Vagina (tissue), 2 donors: Measurements from ENCODE around the gene NETO2.

Experiments
- POLR2A ChIP-seq, 2 donors: fragments of 450-650 bp; IDR thresholded peaks; one replicate each; pipeline ENCODE4 v1.6.1; 2017; ENCODE audit warnings: antibody characterized with exemption in 2 of 2, mild to moderate bottlenecking in 2 of 2, moderate library complexity in 2 of 2
- POLR2AphosphoS5 ChIP-seq, 2 donors: sonication (generic); formaldehyde crosslinking; IDR thresholded peaks; one replicate each; pipeline ENCODE4 v1.9.0; 2017; ENCODE audit warnings: antibody characterized with exemption in 2 of 2, mild to moderate bottlenecking in 2 of 2, low read depth in 1 of 2; ENCODE audit not compliant: insufficient read depth in 1 of 2
- TF ChIP-seq, protein P1 (sequence below), 3 experiments: fragments of 450-650 bp in 2 of 3; fragments of 200-600 bp in 1 of 3; sonication (generic) in 1 of 3; IDR thresholded peaks; one replicate each; pipeline ENCODE4 v1.5.1; 2017 to 2019; ENCODE audit warnings: antibody characterized with exemption in 3 of 3, mild to moderate bottlenecking in 2 of 3, moderate library complexity in 2 of 3

DNA sequence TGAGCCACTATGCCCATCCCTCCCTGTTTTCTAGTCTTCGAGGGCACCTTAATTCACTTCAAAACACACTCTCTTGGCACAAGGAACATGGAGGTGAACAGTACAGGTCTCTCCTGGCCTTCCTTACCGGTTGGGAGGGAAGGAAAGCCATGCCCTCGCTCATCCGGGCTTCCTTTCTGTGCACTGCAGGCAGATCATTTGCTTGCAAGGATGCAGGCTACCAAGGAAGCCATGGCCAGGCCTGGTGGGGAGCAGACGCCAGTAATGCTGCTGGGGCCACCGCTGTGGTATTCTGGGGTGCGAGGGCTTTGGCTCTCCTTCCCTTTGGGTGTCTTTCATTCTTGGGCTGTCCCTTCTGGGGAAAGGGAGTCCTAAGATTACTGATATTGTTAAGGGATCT is 89.4 kb downstream of the NETO2 start:
- TF ChIP-seq, protein P1, sequence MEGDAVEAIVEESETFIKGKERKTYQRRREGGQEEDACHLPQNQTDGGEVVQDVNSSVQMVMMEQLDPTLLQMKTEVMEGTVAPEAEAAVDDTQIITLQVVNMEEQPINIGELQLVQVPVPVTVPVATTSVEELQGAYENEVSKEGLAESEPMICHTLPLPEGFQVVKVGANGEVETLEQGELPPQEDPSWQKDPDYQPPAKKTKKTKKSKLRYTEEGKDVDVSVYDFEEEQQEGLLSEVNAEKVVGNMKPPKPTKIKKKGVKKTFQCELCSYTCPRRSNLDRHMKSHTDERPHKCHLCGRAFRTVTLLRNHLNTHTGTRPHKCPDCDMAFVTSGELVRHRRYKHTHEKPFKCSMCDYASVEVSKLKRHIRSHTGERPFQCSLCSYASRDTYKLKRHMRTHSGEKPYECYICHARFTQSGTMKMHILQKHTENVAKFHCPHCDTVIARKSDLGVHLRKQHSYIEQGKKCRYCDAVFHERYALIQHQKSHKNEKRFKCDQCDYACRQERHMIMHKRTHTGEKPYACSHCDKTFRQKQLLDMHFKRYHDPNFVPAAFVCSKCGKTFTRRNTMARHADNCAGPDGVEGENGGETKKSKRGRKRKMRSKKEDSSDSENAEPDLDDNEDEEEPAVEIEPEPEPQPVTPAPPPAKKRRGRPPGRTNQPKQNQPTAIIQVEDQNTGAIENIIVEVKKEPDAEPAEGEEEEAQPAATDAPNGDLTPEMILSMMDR (IDR thresholded peaks at IDR 0.05) = no peak
- no peak for TF ChIP-seq POLR2A (IDR thresholded peaks at IDR 0.05)
- no peak for TF ChIP-seq POLR2AphosphoS5 (IDR thresholded peaks at IDR 0.05; ENCODE audit: insufficient read depth in 1 of 2, low read depth in 1 of 2)
